K562 (cell line): ENCODE results near the gene MINDY4. TPM values are rescaled to one million over a fixed set of nuclear protein-coding genes. Genes with fewer than 3 reads are reported as not detected.

Experiments used
- ATAC-seq: fragments of 200-7000 bp; cut with Tn5 transposase; 3 replicates; pipeline ENCODE4 v1.9.1; 2020; ENCODE audit warnings: moderate library complexity
- BruUV-seq: library from RNA; stranded (reverse); fragments of 400-500 nt; replicated peaks from 2 replicates; lab custom pipeline; 2021; lab: Mats Ljungman, UMichigan
- CTCF ChIA-PET: fragments of 300-600 bp; formaldehyde crosslinking; extraction: SDS; loops from one replicate; lab custom pipeline; 2021; ENCODE audit warnings: low intra/inter-chr PET ratio; lab: Yijun Ruan, JAX
- POLR2A ChIA-PET: fragments of 300-600, 350-650 bp; sonication (Branson Sonifier 250); formaldehyde crosslinking; extraction: SDS; loops from one replicate; lab custom pipeline; 2021; ENCODE audit warnings: antibody characterized with exemption, inconsistent platforms; lab: Yijun Ruan, JAX
- DNase-seq, 4 experiments: peaks; one replicate each; pipeline versions ENCODE4 v3.0.0 to v3.0.0-alpha.2; 2011 to 2018; ENCODE audit warnings: low spot score in 3 of 4, mixed read lengths in 3 of 4; ENCODE audit errors: extremely low read depth in 1 of 4
- FAIRE-seq: peaks from 2 replicates; lab custom pipeline; 2011; peaks lifted over from hg19 to GRCh38; lab: Jason Lieb, UNC
- H2AFZ ChIP-seq: 2 replicates; pipeline ENCODE4 v1.6.0; 2011; ENCODE audit warnings: low read depth, low read length, control low read depth, inconsistent platforms
- H3K27ac ChIP-seq: fragments of 200-600 bp; 3 replicates; pipeline ENCODE4 v1.8.0; 2011; ENCODE audit warnings: low read depth, mild to moderate bottlenecking, control low read depth, inconsistent platforms, low read length, moderate library complexity, mixed read lengths; ENCODE audit errors: extremely low read depth
- H3K27me3 ChIP-seq, 2 experiments: fragments of 300-600 bp in 1 of 2; 2 replicates in 1 of 2; 3 replicates in 1 of 2; pipeline versions ENCODE4 v1.6.0 to v1.8.0; 2011; ENCODE audit warnings: inconsistent platforms in 2 of 2, low read length in 2 of 2, mild to moderate bottlenecking in 1 of 2, mixed read lengths in 1 of 2, moderate library complexity in 1 of 2; ENCODE audit not compliant: control insufficient read depth in 2 of 2, insufficient read depth in 2 of 2
- H3K36me3 ChIP-seq: fragments of 300-600 bp; 3 replicates; pipeline ENCODE4 v1.8.0; 2011; ENCODE audit warnings: mild to moderate bottlenecking, low read length, inconsistent platforms; ENCODE audit not compliant: control insufficient read depth, insufficient read depth
- H3K4me1 ChIP-seq, 2 experiments: fragments of 200-600 bp in 1 of 2; replicated peaks in 1 of 2; 2 replicates in 1 of 2; 3 replicates in 1 of 2; pipeline versions ENCODE4 v1.5.1 to v1.8.0; 2011; ENCODE audit warnings: inconsistent platforms in 2 of 2, low read length in 2 of 2, mild to moderate bottlenecking in 1 of 2, mixed read lengths in 1 of 2, moderate library complexity in 1 of 2; ENCODE audit not compliant: control insufficient read depth in 2 of 2, insufficient read depth in 2 of 2
- H3K4me2 ChIP-seq: 2 replicates; pipeline ENCODE4 v1.6.1; 2011; ENCODE audit warnings: low read length, control low read depth, inconsistent platforms, mixed read lengths; ENCODE audit not compliant: insufficient read depth
- H3K4me3 ChIP-seq: fragments of 200-600 bp; sonication (generic), shearing (Covaris generic); 2 replicates; pipeline ENCODE4 v1.5.1; 2016; ENCODE audit warnings: control low read depth, inconsistent platforms
- H3K79me2 ChIP-seq: fragments of 200-600 bp; 3 replicates; pipeline ENCODE4 v1.8.0; 2011; ENCODE audit warnings: low read length, inconsistent platforms; ENCODE audit not compliant: control insufficient read depth, insufficient read depth
- H3K9ac ChIP-seq, 2 experiments: 2 replicates each; pipeline versions ENCODE4 v1.6.0 to v1.6.1; 2011; ENCODE audit warnings: low read depth in 2 of 2, low read length in 2 of 2, control low read depth in 1 of 2, inconsistent platforms in 1 of 2, mild to moderate bottlenecking in 1 of 2, mixed read lengths in 1 of 2; ENCODE audit not compliant: insufficient read depth in 1 of 2
- H3K9me1 ChIP-seq: one replicate; pipeline ENCODE4 v1.6.0; 2011; ENCODE audit warnings: inconsistent platforms, mild to moderate bottlenecking, low read length, moderate library complexity; ENCODE audit not compliant: control insufficient read depth, insufficient read depth
- H3K9me3 ChIP-seq: replicated peaks from 2 replicates; pipeline ENCODE4 v1.5.1; 2011; ENCODE audit warnings: low read depth, low read length, inconsistent platforms; ENCODE audit not compliant: control insufficient read depth, insufficient read depth
- H4K20me1 ChIP-seq: replicated peaks from 2 replicates; pipeline ENCODE4 v1.6.1; 2011; ENCODE audit warnings: low read length, inconsistent platforms, mixed read lengths; ENCODE audit not compliant: control insufficient read depth, insufficient read depth
- EHMT2 ChIP-seq: fragments of 450-650 bp; IDR thresholded peaks from 2 replicates; pipeline ENCODE4 v1.6.1; 2018; ENCODE audit warnings: antibody characterized with exemption
- KLF13 ChIP-seq: fragments of 450-650 bp; IDR thresholded peaks from 2 replicates; pipeline ENCODE4 v1.6.1; 2016; ENCODE audit warnings: missing genetic modification characterization, low read depth, mild to moderate bottlenecking, missing compliant biosample characterization, moderate library complexity, borderline replicate concordance
- MCM3 ChIP-seq: fragments of 450-650 bp; IDR thresholded peaks from 2 replicates; pipeline ENCODE4 v1.6.1; 2016
- MLX ChIP-seq, 2 experiments: fragments of 450-650 bp in 1 of 2; sonication (generic) in 1 of 2; formaldehyde crosslinking; conservative IDR thresholded peaks; 2 replicates each; pipeline versions ENCODE4 v1.4.0 to v1.8.1; 2020 to 2022; ENCODE audit warnings: mild to moderate bottlenecking in 1 of 2, missing genetic modification reagents in 1 of 2
- MXD1 ChIP-seq: fragments of 250-450 bp; sonication (Bioruptor Pico); IDR thresholded peaks from 2 replicates; pipeline ENCODE4 v1.8.0; 2021; ENCODE audit warnings: borderline replicate concordance, mild to moderate bottlenecking, moderate library complexity; ENCODE audit not compliant: poor library complexity, severe bottlenecking
- RNF219 ChIP-seq: fragments of 250-450 bp; sonication (Bioruptor Pico); IDR thresholded peaks from 2 replicates; pipeline ENCODE4 v1.5.0; 2022; ENCODE audit warnings: mild to moderate bottlenecking
- TAF9B ChIP-seq: fragments of 450-650 bp; IDR thresholded peaks from 2 replicates; pipeline ENCODE4 v1.6.1; 2018; ENCODE audit warnings: mild to moderate bottlenecking; ENCODE audit not compliant: partially characterized antibody
- WHSC1 ChIP-seq: IDR thresholded peaks from one replicate; pipeline ENCODE4 v1.6.1; 2012; ENCODE audit warnings: low read length, control low read depth, inconsistent platforms
- ZNF146 ChIP-seq: IDR thresholded peaks from one replicate; pipeline ENCODE4 v1.6.1; 2018; ENCODE audit warnings: missing compliant biosample characterization; ENCODE audit not compliant: unreplicated experiment
- ZNF197 ChIP-seq: fragments of 200-800 bp; sonication (Bioruptor generic); IDR thresholded peaks from 2 replicates; pipeline ENCODE4 v1.6.1; 2016; ENCODE audit warnings: low read depth, missing genetic modification characterization, missing compliant biosample characterization
- ZNF318 ChIP-seq, 2 experiments: fragments of 450-650 bp; IDR thresholded peaks; 2 replicates each; pipeline ENCODE4 v1.6.1; 2016; ENCODE audit warnings: mild to moderate bottlenecking in 2 of 2, borderline replicate concordance in 1 of 2, low read depth in 1 of 2, moderate library complexity in 1 of 2
- WGBS: fragments of 100-300 bp; shearing (Covaris generic); methylation state at CpG from one replicate; pipeline ENCODE4 v1.1.6; 2016; ENCODE audit warnings: low coverage, mixed read lengths; ENCODE audit not compliant: insufficient coverage; ENCODE audit errors: missing lambda C conversion rate; 5-methylcytosine and 5-hydroxymethylcytosine counted together
- in situ Hi-C: fragments of 300-500 bp; cut with MboI; formaldehyde crosslinking; loops from 4 replicates; pipeline ENCODE4 v1.15.0; 2018; ENCODE audit warnings: inconsistent platforms, mixed read lengths
- intact Hi-C: fragments of 100-400 bp; cut with micrococcal nuclease; formaldehyde crosslinking; loops from 2 replicates; pipeline ENCODE4 v1.14.2; 2022
- polyA plus RNA-seq, 8 experiments: library from polyadenylated mRNA; depleted of rRNA in 4 of 8; stranded (reverse) in 5 of 8; unstranded in 3 of 8; fragments of >200 nt; fragmentation: Nextera tagmentation in 2 of 8; fragmentation: Illumina TruSeq in 1 of 8; extraction: Ambion mirVana in 2 of 8; extraction: Trizol in 1 of 8; gene quantifications; 2 replicates each; pipeline versions ENCODE4 v1.2.1 to v1.2.3, GENCODE V29; 2011 to 2014; ENCODE audit warnings: inconsistent platforms in 1 of 8, missing spikeins in 1 of 8
- total RNA-seq, 7 experiments: library from RNA; depleted of rRNA in 6 of 7; stranded (reverse); fragments of >200 nt in 6 of 7; fragmentation: Illumina TruSeq in 2 of 7; extraction: Trizol in 2 of 7; gene quantifications; 2 replicates each; pipeline versions ENCODE4 v1.2.1 to v1.2.3, GENCODE V29; 2011 to 2021; ENCODE audit warnings: low replicate concordance in 1 of 7

The MINDY4 gene
- total and polyA plus RNA-seq, 9 of the 15 experiments (the other 6 are each of a cell fraction or from before 2014, with no cell fraction given) = 2.1 to 16.7 (median 11.0) TPM

GRCh38 chr7:30863706-30864035, 92.5 kb downstream of the MINDY4 start:
- ATAC-seq = no peak
- no peak overlapping the region for H3K4me3 ChIP-seq
- FAIRE-seq = no peak
- no peaks in the 10 kb centered on the region for H3K79me2 ChIP-seq
- no peaks in the 10 kb centered on the region; the same call in 1 of the 2 replicates for H4K20me1 ChIP-seq
- no peak overlapping the region for H3K27ac ChIP-seq
- no peak for DNase-seq
- no peaks in the 10 kb centered on the region; the same call in 2 of the 3 replicates for H3K36me3 ChIP-seq
- H3K9me1 ChIP-seq = no peaks in the 10 kb centered on the region
- no peak overlapping the region for H3K9ac ChIP-seq
- no TSS peak for BruUV-seq
- no peaks in the 10 kb centered on the region for H3K9me3 ChIP-seq
- peaks cover 2 to 5% of the 10 kb centered on the region in 2 experiments; a peak in 2 of 5 replicates for H3K4me1 ChIP-seq
- H2AFZ ChIP-seq = no peak overlapping the region
- 46% methylated on average over 4 of the region's 4 CpGs for WGBS
- in situ Hi-C loops (no loop called here), intact Hi-C loops (no loop called here)
- H3K4me2 ChIP-seq = no peak overlapping the region
- H3K27me3 ChIP-seq = no peaks in the 10 kb centered on the region
- ChIA-PET CTCF (no interaction called here), POLR2A (interaction anchor here (0.9 kb wide), 1 partner anchor 34 kb away, joined by 3 read pairs; no protein-coding TSS in a partner anchor)
- TF ChIP-seq ZNF197 (no peak), KLF13 (no peak), ZNF146 (CRISPR knock-in tag) (no peak), EHMT2 (no peak), WHSC1 (no peak), MCM3 (no peak), ZNF318 (IDR thresholded peaks at IDR 0.05; ENCODE audit: borderline replicate concordance in 1 of 2, low read depth in 1 of 2) (no peak), TAF9B (no peak), RNF219 (no peak), MLX (CRISPR knock-in tag; conservative IDR thresholded peaks at IDR 0.05) (no peak), MXD1 (CRISPR knock-in tag) (no peak)
